ENCODE data around the gene WNT5B.
A peak's percentile ranks its signal among the peaks of the same experiment; 100 is the strongest.
"Not testable (repeated sequence)": the region's sequence is repeated elsewhere in the genome, so short reads cannot be mapped to it uniquely, and the experiment has no call there.

Gene WNT5B

GRCh38 chr12:1598757-1599156, 30.3 kb upstream of the WNT5B start:
- no peak for DNase-seq (ENCODE audit: low read depth)

- DNase-seq (ENCODE audit: low read depth) = not testable (repeated sequence)
Measured at GRCh38 chr12:1602706-1603105, 26.3 kb upstream of the WNT5B start.

GRCh38 chr12:1603269-1603993, 25.6 kb upstream of the WNT5B start:
- DNase-seq (ENCODE audit: low read depth) = no peak

DNA sequence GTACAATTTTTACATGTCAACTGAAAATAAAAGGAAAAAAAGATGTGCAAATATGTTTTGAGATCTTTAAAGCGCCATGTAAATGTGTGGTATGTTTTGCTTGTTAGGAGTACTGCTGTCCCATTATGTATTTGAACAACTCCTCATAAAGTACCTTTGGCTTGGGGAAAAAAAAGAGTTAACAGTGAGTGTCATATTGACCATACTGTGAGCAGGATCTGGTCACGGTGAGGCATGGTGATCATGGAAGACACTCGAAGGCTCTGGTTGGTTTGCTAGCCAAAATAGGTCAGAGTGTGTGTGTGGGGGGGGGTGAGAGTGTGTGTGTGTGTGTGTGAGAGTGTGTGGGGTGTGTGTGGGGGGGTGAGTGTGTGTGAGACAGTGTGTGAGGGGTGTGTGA, 24.6 kb upstream of the WNT5B start:
- DNase-seq (ENCODE audit: low read depth) = no peak

- peak; percentile 39 for DNase-seq (ENCODE audit: low read depth)
Measured at GRCh38 chr12:1605129-1606020, 23.7 kb upstream of the WNT5B start.

GRCh38 chr12:1606021-1606622, 22.9 kb upstream of the WNT5B start:
- peak; percentile 54 for DNase-seq (ENCODE audit: low read depth)

DNA sequence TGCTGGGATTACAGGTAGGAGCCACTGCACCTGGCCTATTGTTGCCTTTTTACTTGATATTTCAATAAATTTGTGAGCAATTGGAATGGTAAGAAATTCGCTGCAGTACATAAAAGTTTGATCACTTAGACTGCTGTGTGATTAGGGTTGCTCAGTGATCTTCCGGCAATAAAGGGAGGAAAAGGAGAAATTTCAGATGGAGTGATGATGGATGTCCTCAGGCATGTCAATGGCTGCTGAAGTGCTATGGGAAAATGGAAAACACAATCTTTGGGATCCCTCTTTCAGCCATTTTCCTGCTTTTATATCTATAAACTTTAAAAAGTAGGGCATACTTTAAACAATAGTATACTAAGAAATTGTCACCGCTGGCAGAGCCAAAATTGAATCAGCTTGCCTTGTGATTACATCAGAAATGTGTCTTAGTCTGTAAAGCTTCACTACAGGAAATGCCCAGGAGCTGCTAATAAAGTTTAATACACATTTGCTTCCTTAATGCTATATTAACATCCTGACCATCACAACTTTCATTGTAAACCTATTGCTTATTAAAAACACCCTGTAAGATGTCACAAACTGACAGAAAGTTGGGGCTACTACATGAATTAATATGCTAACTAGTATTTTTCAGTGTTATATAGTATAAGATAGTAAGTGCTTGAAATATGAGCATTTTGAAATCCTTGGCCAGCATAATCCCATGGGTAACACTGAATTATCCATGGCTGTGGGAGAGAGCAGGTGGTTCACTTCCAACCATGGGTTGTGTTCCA, 20.9 kb upstream of the WNT5B start:
- no peak for DNase-seq (ENCODE audit: low read depth)

DNA sequence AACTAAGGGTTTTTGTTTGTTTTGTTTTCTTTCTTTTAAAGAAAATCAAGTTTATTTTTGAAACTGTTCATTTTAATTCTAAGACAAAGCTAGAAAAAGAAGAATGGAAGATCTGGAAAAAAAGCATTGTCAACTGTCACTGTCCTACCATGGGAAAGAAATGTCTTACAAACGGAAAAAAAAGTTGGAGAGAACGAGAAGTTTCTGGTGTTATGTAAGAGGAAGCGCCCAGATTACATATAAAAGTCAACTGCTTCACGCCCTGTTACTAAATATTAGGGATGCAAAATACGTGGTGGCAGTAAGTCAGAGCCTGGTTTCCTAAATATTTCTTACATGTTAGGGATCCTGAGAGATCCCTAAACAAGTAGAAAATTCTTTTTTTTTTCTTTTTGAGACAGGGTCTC, 20.3 kb upstream of the WNT5B start:
- no peak for DNase-seq (ENCODE audit: low read depth)

DNA sequence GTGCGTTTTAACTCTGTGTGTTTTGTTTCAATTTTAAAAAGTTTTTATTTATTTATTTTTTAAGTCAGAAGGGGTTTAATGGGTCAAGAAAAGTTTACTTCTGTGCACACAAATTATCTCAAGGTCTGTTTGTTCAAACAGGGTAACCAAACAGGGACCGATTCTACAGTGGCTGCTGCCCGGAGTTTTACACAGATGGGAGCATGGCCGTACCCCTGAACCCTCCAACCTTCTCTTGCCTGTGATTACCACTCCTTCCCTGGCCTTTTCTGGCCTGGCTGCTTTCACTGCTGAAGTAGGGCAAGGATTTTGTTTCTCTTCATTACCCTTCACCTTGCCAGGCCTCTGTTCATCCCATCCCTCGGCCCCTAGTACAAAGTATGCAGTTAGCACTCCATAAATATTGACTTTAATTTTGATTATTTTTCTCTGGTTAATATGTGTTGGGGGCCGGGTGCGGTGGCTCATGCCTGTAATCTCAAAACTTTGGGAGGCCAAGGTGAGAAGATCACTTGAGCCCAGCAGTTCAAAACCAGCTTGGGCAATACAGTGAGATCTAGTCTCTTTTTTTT, 18.9 kb upstream of the WNT5B start:
- DNase-seq (ENCODE audit: low read depth) = no peak

- DNase-seq (ENCODE audit: low read depth) = no peak
Measured at GRCh38 chr12:1611803-1612572, 17.0 kb upstream of the WNT5B start.

- DNase-seq (ENCODE audit: low read depth) = no peak
Measured at GRCh38 chr12:1613860-1614259, 15.2 kb upstream of the WNT5B start.

- no peak for DNase-seq (ENCODE audit: low read depth)
Measured at GRCh38 chr12:1614360-1614759, 14.7 kb upstream of the WNT5B start.

DNA sequence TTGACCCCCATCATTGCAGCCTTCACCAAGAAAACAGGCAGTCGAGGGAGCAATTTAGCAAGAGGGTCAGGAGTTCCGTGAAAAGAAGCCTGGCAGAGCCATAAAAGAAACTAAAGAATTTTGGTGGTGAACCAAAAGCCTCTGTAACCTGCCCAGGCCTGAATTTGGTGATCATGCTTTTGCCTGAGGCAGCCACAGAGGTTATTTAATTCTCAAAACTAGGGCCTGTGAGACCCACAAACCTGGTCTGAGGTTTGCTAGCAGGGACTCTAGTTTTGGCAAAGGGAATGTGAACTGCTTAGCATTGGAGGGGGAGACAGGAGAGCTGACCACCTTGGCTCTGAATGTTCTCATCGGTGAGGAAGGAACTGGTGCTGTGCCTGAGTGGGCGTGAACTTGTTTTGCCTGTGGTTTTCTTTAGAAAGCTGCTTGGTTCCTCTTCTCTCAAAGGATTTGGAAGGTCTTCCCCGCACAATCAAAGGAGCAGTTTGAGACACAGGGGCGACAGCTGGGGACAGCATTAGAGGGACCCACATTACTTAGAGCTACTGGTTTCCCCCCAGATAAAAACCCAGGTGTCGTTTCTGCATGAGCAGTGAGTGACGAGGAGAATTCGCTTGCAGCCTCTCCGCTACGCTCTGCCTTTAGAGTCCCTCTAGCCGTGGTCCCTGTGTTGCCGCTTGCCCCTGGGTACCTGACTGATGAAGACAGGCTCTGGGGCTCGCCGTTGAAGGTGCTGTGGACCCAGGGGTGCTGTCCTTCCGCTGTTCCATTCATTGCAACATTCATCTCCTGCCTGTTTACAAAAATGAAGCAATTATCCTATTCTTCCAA, 12.6 kb upstream of the WNT5B start:
- DNase-seq (ENCODE audit: low read depth) = no peak

- DNase-seq (ENCODE audit: low read depth) = no peak
Measured at GRCh38 chr12:1618489-1618888, 10.5 kb upstream of the WNT5B start.

DNA sequence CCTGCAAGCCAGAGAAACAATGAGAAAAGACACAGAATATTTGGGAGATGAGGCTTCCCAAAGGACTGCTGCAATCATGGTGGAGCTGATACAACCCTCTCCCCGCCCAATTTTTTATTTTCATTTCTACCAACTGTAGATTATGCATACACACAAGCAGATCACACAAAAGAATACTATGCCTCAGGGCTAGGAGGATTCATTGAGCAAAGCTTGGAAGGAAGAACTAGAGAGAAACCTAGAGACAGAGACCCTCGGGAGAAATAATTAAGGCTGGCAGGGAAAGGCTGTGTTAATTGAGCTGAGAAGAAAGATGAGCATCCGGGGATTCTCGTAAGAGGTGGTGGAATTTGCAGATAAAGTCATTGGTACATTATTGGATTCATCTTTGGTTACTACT, 9.9 kb upstream of the WNT5B start:
- no peak for DNase-seq (ENCODE audit: low read depth)

- DNase-seq (ENCODE audit: low read depth) = no peak
Measured at GRCh38 chr12:1619587-1619986, 9.4 kb upstream of the WNT5B start.

GRCh38 chr12:1620092-1620491, 8.9 kb upstream of the WNT5B start:
- DNase-seq (ENCODE audit: low read depth) = no peak

DNA sequence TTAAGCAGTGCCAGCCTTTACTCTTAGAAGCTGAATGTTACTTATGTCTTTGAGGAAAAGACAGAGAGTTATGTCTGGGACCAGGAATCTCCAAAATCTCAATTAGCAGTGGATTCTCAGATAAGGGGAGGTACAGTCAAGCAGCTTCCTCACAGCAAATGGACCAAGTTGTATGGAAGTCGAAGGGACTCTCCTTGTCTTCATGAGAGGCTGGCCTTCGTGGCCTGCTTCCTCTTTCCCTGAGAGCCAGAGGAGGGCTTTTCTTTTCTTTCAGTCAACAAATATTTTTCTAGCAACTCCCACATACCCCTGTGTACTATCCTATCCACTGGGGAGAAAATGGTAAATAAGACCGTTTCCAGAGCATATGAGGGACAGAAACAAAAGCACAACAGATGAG, 6.6 kb upstream of the WNT5B start:
- no peak for DNase-seq (ENCODE audit: low read depth)

DNA sequence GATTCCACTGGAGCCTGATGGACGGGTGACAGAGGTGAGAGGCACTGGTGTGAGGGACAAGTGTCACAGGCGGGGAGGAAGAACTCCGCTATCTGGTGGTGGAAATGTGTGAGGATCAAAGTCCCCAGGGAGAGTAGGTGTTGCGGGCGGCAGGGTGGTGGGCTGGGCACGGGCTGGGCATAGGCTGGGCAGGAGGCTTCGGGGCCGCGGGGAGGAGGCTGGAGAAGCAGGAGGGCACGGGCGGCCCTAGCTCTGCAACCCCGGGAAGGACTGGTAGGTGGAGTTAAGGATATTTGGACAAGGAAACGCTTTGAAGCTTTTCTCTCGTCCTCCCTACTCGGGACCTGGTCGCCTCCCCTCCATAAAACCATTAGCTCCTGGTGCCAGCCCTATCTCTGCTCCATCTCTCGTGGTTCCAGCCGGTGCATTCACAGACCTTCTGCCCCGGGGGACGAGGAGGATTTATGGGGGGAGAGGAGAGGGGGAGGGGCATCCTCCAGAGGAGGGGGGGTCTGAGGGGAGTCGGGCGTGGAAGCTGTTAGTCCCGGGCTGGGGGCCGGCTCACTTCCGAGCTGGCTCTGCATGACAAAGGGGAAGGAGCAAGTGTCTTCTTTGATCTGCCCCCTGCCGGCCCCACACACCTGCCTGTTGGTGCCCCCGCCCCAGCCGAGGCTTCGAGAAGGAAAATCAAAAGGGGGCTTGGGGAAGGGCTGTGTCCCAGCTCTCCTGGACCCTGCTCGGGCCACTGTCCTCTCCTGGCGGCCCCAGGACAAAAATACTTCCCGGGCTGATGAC, 504 bp downstream of the WNT5B start:
- DNase-seq (ENCODE audit: low read depth) = no peak

All from activated T-cell treated with anti-CD3 and anti-CD28 coated beads for 1 hour (primary cell).